Hindlimb muscle (tissue), 1 donor: ENCODE results near the gene LRIT2. TPM values are rescaled to one million over a fixed set of nuclear protein-coding genes. Genes with fewer than 3 reads are reported as not detected.
"Not testable (repeated sequence)": the region's sequence is repeated elsewhere in the genome, so short reads cannot be mapped to it uniquely, and the experiment has no call there.

Source experiments
- DNase-seq: peaks from one replicate; pipeline ENCODE4 v3.0.0-alpha.2; 2013
- polyA plus RNA-seq: library from polyadenylated mRNA; unstranded; fragments of 120-200 nt; gene quantifications from one replicate; pipeline ENCODE4 v1.2.1, GENCODE V29; 2013; ENCODE audit not compliant: insufficient read length

Gene LRIT2
- polyA plus RNA-seq, 1 donor, result not detected

DNA sequence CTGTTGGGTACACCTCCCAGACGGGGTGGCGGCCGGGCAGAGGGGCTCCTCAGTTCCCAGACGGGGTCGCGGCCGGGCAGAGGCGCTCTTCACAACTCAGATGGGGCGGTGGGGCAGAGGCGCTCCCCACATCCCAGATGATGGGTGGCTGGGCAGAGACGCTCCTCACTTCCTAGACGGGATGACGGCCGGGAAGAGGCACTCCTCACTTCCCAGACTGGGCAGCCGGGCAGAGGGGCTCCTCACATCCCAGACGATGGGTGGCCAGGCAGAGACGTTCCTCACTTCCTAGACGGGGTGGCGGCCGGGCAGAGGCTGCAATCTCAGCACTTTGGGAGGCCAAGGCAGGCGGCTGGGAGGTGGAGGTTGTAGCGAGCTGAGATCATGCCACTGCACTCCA is 45.0 kb downstream of the LRIT2 start:
- not testable (repeated sequence) for DNase-seq

DNA sequence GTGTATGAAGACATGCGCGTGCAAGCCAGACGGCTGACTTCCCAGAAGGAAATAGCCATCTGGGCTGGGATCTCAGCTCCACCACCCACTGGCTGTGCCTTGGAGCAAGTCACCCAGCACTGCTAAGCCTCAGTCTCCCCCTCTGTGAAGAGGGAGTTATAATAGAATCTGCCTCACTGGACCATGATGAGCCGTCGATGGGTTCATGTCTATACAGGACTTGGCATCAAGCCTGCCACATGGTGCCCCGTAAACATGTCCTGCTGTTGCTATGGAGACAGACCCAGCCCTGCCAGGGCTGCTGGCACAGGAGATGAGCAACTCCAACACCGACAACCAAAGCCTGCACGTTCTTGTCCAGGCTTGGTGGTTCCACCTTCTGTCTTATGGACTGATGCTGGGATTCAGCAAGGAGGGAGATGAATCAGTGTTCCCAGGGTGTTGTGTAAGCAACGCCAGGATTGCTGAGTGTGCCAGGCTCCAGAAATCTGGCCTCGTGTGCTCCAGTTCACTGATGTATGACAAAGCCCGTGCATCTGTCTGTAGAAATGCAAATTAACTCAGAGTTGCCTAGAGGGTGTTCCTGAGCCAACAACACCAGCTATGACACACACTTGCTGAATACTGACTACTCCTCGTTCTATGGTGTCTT is 46.2 kb downstream of the LRIT2 start:
- no peak for DNase-seq

DNA sequence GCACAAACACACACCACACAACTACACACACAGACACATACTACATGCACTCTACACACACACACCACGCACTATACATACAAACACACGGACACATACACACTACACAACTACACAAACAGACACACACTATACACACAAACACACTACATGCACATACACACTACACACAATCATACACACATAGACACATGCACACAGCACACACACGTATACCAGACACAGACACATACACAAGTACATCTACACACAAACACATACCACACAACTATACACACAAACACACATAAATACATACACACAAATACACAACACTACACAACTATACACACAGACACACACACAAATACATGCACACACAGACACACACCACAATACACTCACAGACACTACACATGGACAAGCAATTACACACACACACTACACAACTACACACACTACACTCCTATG is 47.2 kb downstream of the LRIT2 start:
- DNase-seq, result no peak

DNA sequence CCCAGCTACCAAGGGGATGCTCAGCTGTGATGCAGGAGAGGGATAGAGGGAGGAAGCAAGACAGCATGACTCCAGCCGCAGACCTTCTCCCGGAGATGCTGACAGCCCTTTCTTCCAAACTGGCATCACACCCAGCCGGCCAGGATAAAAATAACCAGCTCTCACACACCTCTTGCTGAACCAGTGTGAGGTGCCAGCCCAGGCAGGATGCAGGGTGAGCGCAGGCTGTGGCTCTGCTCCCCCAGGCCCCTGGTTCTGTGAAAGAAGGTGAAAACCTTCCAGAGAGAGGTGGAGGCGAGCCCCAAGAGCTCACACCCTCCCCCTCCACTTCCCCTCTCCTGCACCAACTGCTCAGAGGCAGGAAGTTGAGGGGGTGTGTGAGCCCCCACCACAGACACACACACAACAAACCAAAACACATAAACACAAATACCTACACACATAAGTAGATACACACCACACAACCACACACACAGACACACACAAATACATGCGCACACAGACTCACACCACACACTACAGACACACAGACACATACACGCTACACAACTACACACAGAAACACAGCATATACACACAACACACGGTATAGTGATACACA is 47.7 kb downstream of the LRIT2 start:
- DNase-seq, result no peak

DNA sequence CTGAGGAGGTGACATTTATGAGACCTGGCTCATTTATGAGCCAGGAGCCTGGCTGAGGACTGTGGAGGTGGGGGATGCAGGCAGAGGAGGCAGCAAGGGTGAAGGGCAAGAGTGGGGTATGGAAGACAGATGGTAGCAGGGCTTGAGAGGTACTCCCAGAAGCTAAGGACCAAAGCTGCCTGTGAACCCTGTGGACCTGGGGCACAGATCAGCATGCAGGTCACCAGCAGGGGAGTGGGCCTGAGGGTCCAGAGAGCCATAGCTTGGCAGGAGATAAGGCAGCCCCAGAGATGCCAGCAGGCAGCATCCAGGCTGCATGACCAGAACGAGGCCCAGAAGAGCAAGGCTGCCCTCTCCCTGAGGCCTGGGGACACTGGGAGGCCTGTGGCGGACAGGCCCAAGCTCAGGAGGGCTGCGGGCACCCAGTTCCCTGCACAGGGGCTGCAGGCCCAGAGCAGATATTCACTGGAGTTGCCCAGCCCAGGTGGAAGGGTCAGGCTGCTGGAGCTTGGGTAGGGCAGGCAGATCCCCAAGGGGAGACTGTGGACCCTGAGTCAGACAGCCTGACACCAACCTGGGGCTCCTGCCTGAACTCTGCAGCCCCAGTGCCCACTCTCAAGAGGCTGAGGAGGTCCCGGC is 48.4 kb downstream of the LRIT2 start:
- no peak for DNase-seq

DNA sequence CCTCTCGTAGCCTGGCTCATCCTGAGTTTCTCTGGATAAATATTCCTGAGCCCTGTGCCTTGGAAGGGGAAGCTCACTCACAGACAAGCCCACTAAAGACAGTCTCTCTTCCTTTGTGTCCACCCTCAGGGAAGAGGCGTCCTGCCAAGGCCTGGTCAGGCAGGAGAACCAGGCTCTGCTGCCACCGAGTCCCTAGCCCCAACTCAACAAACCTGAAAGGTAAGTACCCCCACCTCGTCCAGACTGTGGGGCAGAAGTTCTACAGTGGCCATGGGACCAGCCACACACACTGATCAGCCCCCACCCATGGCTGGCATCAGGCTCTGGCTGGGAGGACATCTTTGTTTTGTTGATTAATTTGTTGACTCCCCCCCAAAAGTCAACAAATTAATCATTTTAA is 49.0 kb downstream of the LRIT2 start:
- DNase-seq, result no peak

DNA sequence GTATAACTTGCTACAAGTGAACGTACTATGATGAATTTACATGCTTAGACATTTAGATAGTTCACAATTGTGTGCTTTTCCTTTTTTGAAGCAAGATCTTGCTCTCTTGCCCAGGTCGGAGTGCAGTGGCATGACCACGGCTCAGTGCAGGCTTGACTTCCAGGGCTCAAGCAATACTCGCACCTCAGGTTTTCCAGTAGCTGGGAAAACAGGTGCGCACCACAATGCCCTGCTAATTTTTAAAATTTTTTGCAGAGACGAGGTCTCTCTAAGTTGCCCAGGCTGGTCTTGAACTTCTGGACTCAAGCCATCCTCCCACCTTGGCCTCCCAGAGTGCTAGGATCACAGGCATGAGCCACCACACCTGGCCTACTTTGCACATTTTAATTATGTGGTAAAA is 49.9 kb downstream of the LRIT2 start:
- no peak for DNase-seq

DNA sequence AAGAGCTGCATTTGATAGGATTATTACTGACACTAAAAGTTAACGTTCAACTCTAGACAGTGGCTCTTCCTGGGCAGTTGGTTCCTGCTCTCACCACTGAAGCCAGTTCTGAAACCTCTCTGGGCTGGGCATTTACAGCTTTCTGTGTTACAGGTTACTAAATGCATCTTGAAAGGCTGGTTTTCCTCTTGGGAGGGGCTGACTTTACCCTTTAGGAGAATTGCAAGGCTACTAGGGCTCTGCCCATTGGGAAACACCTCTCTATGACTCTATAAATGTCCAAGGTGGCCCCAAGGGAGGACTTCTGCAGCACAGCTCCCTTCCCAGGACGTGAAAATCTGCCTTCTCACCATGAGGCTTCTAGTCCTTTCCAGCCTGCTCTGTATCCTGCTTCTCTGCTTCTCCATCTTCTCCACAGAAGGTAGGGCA is 51.8 kb downstream of the LRIT2 start, which contains the start of gene GPR15LG:
TSS of gene GPR15LG (plus strand) at position 301 of the 429 bp plus-strand sequence. CDS start at position 352, 51 bp downstream.
- no peak for DNase-seq

DNA sequence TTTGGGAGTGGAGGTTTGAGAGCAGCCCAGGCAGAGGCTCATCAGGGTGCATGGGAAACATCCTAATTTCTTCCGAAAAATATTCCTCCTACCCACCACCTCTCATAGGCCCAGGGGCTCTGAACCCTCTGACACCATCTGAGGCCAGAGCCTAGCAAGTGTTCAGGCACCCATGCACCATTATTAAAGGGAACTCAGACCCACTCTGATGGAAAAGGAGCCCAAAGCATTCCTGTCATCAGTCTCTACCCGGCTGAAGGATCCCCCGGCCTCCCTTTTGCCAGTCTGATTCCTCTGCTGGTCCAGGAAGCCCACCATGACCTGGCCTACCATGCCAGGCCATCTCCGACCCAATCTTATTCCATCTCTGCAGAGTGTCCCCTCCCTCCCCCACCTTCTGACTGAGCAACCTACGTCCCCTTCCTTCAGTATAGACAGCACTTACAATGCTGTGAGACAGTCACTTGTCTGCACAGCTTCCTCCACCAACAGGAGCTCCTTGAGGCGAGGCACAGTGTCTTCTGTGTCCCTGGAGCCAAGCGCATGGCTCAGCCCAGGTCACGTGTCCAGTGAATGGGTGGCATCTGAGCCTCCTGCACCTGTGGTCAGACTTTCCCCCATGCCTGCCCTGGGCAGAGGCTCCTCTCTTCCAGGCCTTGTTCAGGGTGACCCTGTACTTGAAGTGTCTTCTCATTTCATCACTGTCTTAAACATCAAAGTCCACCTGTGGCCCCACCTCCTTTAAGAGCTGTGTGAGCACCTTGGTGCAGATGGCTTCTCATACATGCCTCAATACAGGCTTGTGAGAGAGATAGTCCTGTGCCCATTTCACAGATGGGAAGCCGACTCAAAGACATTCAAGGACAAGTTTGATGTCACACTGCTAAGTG is 52.6 kb downstream of the LRIT2 start:
- no peak for DNase-seq

DNA sequence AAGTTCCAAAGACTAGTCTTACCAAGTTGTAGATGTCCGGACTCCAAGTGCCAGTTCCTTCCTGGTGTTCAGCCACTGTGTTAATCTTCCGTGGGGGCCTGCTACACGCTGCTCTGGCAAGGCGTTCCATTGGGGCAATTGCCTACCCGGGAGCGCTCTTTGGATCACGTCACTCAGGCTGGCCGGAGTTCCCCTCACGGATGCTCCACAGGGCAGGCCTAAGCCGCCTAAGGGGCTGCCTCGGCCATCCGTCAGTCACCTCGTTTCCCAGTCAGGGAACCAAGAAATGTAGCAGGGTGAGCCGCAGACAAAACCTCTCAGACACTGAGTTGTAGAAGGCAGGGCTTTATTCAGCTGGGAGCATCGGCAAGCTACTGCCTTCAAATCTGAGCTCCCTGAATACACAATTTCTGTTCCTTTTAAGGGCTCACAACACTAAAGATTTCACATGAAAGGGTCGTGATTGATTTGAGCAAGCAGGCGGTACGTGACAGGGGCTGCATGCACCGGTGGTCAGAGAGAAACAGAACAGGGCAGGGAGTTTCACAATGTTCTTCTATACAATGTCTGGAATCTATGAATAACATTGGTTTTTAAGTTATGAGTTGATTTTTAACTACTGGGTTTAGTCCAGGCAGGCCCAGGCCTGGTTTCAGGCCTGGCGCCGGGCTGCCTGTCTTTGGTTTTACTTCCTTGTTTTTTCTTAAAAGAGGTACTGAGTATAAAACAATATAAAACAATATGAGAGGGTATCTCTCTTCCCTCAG is 53.5 kb downstream of the LRIT2 start:
- not testable (repeated sequence) for DNase-seq

DNA sequence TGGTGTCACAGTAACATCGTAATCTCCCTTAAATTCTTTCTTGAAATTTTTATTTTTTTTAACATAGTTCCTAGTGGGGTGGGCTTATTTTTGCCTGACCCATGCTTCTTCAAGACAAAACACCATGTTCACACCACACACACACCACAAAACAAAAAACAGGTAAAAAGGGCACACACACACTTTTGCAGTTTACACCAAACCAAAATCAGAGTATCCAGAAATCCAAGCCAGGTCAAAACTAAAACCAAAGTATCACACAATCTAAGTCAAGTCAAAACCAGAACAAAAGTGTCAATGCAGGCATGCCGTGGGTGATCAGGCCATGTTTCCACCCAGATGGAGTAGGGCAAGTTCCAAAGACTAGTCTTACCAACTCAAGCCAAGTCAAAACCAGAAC is 54.1 kb downstream of the LRIT2 start:
- not testable (repeated sequence) for DNase-seq

Other genes starting within 250 kb of the LRIT2 start
- 103 TPM for gene GHITM, start 86.0 kb downstream of the LRIT2 start, polyA plus RNA-seq
- not detected for gene GPR15LG, start 51.7 kb downstream of the LRIT2 start, polyA plus RNA-seq
- 1.0 TPM for gene CDHR1, start 31.0 kb downstream of the LRIT2 start, polyA plus RNA-seq
- gene LRIT1, start 16.0 kb upstream of the LRIT2 start, polyA plus RNA-seq, result not detected
- 18.9 TPM for gene RGR, start 19.5 kb upstream of the LRIT2 start, polyA plus RNA-seq
- gene CCSER2, start 103.0 kb upstream of the LRIT2 start, polyA plus RNA-seq, result 54.6 TPM